ENCODE data around the gene NKD1.
"Not testable (repeated sequence)": the region's sequence is repeated elsewhere in the genome, so short reads cannot be mapped to it uniquely, and the experiment has no call there.

NKD1 gene, protein sequence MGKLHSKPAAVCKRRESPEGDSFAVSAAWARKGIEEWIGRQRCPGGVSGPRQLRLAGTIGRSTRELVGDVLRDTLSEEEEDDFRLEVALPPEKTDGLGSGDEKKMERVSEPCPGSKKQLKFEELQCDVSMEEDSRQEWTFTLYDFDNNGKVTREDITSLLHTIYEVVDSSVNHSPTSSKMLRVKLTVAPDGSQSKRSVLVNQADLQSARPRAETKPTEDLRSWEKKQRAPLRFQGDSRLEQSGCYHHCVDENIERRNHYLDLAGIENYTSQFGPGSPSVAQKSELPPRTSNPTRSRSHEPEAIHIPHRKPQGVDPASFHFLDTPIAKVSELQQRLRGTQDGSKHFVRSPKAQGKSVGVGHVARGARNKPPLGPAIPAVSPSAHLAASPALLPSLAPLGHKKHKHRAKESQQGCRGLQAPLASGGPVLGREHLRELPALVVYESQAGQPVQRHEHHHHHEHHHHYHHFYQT

GRCh38 chr16:50548125-50548908, at the start of gene NKD1:
Gene NKD1 (plus strand): TSS chr16:50548396. CDS start chr16:50548554, 158 bp downstream.
- DNase-seq, result peak; percentile 34 to 71

- DNase-seq, result no peak
Measured at GRCh38 chr16:50498431-50499155, 49.6 kb upstream of the NKD1 start.

DNA sequence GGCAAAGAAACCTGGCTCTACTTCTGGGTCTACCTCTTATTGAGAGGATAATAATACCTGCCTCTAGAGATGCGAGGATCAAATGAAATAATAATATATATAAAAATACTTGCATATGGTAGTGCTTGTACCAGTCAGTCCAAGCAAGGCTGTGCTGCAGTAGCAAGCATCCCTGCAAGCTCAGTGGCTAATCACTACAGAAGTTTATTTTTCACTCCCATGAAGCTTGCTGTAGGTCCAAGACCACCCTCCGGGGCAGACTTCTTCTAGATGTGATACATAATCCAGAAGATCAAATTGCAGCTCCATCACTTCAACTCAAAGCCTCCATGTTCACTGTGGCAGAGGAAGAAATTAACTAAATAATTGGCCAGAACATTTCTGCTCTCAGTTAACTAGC, 48.9 kb upstream of the NKD1 start:
- no peak for DNase-seq

DNA sequence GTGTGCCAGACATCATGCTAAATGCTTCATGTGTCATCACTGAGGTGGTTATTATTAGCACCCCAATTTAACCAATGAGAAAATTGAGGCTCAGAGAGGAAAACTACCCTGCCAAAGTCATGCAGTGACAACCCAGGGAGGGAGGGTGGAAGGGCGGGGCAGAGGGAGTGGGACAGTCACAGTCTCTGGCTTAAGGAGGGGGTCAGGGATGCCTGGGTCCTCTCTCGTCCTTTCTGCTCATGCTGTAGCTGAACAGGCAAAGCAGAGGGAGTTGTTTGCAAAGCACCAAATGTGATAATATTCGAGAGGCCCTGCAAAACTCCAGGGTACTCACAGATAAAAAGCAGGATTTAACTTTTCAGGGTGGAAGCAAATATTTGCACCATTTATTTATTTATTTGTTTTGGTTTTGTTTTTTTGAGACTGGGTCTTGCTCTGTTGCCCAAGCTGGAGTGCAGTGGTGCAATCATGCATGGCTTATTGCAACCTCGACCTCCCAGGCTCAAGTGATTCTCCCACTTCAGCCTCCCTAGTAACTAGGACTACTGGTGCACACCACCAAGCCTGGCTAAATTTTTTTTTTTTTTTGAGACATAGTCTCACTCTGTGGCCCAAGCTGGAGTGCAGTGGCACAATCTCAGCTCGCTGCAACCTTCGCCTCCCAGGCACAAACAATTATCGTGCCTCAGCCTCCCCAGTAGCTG, 47.9 kb upstream of the NKD1 start:
- DNase-seq, result no peak

DNA sequence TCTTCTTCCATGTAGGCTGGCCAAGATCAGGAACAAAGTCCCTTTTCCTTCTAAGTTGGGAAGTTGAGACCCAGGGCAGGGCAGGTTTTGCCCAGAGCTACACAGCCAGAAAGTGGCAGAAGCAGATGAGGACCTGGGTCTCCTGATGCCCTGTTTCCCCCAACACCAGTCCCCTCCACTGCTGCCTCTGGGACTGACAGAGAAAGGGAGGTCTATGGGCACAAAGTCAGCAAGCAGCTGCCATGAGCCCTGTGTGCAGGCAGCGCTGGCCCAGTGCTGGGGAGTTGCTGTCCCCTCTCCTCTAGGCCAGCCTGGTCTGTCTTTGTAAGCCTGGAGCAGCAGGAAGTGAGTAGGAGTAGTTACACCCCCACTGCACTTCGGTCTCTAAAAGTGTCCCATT, 46.9 kb upstream of the NKD1 start:
- no peak for DNase-seq

DNA sequence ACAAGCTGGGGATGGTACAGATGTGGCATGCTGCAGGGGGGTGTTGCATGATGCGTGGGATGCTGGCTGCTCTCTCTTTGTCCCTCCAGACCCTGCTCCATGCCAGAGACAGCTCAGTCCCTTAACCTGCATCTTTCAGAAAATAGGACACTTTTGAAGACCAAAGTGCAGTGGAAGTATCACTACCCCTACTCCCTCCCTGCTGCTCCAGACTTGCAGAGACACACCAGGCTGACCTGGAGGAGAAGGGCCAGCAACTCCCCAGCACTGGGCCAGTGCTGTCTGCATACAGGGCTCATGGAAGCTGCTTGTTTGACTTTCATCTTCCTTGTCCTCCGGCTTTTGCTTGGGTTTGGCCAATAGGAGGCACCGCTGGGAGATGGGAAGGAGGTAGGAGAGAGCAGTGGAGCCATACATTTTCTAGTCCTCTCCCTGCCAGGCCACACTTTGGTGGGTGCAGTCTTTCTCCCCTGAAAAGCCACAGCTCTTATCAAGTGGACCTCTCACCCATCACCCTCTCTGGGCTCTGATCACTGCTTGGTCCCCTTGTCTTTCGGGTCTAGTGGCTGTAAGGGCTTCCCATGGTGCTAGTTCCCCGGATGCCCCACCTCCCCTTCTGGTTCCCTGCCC, 46.1 kb upstream of the NKD1 start:
- no peak for DNase-seq

DNA sequence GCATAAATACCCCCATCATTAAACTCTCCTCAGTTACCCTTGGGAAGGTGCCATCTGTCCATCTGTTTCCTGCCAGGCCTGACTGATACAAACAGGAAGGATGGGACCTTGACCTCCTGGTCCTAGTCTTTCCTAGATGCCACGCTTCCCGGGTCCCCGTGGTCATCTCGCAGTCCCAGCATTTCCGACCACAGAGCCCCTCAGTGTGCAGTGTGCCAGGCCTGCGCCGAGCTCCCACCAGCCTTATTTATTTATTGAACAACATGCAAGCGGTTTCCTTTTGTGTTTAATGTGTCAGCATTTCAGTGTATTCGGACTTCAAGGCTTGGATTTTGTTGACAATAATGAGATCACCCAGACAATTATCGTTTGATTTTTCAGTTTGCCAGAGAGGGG, 45.6 kb upstream of the NKD1 start:
- DNase-seq, result no peak

GRCh38 chr16:50503868-50504531, 44.2 kb upstream of the NKD1 start:
- not testable (repeated sequence) for DNase-seq

GRCh38 chr16:50505115-50505514, 43.1 kb upstream of the NKD1 start:
- no peak for DNase-seq

DNA sequence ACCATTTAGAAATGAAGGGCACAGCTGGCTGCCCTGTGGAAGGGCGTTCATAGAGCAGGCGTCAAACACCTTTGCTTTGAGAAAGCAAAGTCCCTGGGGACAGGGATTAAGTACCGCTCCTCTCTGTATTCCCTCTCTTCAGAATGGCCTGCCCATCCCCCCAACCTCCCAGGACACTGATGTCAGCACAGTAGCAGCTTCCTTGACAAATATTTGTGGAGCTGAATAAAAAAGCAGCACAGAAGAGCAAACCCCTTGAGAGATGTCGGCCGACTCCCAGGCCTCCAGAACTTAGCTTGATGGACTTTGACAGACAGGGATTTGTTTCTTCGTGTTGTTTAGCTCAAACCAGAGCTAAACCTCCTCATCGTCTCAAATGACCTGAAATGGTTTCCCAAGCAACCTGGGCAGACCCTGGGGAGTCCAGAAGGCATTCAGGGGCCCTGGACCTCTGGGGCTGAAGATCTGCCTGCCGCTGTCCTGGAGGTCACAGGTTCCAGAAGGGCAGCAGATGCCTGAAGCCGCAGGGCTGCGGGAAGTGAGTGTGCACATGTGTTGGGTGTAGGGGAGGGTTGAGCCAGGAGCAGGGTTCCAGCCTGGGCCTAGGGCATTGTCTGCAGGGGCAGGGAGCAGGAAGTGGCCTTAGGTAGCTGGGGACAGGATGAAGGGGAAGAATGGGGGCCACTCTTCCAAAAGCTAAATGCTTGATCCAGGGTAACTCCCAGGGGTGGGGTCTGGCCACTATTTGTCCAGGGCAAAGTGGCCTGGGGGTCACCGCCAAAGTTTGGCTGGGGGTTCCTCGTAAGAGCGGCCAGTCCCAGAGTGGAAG, 42.3 kb upstream of the NKD1 start:
- DNase-seq, result no peak

GRCh38 chr16:50506543-50506937, 41.7 kb upstream of the NKD1 start:
- DNase-seq, result no peak

GRCh38 chr16:50507397-50507796, 40.8 kb upstream of the NKD1 start:
- no peak for DNase-seq

GRCh38 chr16:50509521-50510341, 38.5 kb upstream of the NKD1 start:
- peak; percentile 0 to 38 for DNase-seq

DNA sequence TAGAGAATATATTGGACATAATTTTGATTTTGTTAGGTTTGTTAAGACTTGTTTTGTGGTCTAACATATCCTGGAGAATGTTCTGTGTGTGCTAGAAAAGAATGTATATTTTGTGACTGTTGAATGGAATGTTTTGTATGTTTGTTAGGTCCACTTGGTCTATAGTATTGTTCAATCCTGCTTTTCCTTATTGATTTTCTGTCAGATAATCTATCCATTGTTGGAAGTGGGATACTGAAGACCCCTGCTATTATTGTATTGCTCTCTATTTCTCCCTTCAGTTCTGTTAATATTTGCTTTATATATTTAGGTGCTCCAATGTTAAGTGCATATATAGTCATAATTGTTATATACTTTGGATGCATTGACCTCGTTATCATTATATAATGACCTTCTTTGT, 33.0 kb upstream of the NKD1 start:
- no peak for DNase-seq

DNA sequence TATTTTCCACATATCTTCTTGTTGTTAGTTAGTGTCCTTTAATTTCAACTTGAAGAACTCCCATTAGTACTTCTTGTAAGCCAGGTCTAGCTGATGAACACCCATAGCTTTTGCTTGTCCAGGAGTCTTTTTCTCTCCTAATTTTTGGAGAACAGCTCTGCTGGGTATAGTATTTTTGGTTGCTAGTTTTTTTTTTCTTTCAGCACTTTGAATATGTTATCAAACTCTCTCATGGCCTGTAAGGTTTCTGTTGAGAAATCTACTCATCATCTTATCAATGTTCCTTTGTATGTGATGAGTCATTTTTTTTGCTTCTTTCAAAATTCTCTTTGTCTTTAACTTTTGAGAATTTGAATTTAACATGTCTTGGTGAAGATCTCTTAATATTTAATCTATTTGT, 31.8 kb upstream of the NKD1 start:
- no peak for DNase-seq

DNA sequence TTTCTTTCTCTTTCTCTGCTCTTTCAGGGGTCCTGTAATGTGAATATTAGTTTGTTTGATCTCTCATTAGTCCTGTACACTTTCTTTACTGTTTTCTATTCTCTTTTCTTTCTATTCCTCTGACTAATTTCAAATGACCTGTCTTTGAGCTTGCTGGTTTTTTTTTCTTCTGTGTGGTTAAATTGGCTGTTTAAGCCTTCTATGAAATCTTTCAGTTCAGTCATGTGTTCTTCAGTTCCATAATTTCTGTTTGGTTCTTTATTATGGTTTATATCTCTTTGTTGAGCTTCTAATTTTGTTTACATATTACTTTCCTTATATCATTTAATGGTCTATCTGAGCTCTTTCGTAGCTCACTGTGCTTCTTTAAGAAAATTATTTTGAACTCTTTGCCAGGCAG, 31.3 kb upstream of the NKD1 start:
- no peak for DNase-seq

DNA sequence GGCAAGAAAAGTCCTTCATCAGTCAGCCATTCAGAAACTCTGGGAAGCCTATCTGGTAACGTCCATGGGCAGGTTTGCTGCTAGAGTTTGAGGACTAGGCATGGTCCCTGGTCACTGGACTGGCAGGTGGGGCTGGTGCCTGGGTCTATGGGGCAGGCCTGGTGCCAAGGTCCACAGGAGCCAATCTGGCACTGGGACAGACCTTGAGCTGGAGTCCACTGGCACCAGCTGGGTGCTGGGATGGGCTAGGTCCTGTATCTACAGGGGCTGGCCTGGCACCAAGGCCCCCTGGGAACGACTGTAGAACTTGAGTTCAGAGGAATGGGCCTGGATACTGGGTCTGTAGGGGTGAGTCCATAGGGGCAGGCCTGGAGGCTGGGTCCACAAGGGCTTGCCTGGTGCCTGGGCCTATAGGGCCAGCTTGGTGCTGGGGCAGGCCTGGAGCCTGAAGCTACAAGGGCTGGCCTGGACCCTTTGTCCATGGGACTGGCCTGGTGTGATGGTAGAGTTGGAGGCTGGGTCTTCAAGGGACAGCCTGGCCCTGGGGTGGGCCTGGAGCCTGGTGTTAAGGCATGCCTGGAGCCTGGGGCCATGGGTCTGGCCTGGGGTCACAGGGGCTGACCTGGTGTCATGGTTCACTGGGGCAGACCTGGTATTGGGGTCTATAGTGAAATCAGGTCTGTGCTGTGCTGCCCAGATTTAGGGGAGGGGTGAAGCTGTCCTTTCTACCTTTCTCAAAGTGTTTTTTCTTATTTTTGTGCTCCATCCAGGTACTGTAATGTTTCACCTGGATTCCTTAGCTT, 30.5 kb upstream of the NKD1 start:
- no peak for DNase-seq

- DNase-seq, result no peak
Measured at GRCh38 chr16:50519001-50519400, 29.2 kb upstream of the NKD1 start.

DNA sequence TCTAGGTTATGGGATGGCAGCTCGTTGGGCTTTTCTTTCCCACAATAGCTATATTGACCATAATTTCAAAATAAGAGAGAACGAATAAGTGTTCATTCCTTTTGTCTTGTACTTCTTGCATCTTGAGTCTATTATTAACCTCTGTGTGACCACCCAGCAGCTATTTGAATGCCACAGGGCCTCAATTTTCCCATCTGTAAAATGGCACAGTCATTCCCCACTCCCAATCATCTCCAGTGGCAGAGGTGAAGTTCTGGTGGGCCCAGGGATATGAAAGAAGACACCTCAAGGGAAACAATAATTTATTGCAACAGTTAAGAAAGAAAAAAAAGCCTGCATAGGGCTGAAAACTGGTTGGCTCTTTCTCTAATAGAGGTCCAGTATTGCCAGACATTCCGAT, 28.6 kb upstream of the NKD1 start:
- DNase-seq, result no peak

Measured in inflammatory macrophage treated with lipopolysaccharide for 1 hour (primary cell).